GM15510 (cell line): ENCODE results near the gene SLC19A1.

Source experiments
- POLR2A ChIP-seq: IDR thresholded peaks from 3 replicates; pipeline ENCODE4 v1.6.1; 2011; ENCODE audit warnings: borderline replicate concordance; ENCODE audit not compliant: insufficient read length; ENCODE audit errors: extremely low read depth

The SLC19A1 gene

GRCh38 chr21:45482899-45483821 is 59.1 kb downstream of the SLC19A1 start:
- no peak for TF ChIP-seq POLR2A

GRCh38 chr21:45481977-45482898 is 60.0 kb downstream of the SLC19A1 start:
- no peak for TF ChIP-seq POLR2A

- no peak for TF ChIP-seq POLR2A
These were observed 60.7 kb downstream of the SLC19A1 start for GRCh38 chr21:45481566-45481965.

- TF ChIP-seq POLR2A = no peak
These were observed 61.3 kb downstream of the SLC19A1 start for GRCh38 chr21:45480701-45481500.

- TF ChIP-seq POLR2A = no peak
These were observed 62.3 kb downstream of the SLC19A1 start for GRCh38 chr21:45479691-45480675.

GRCh38 chr21:45478816-45479669 is 63.2 kb downstream of the SLC19A1 start:
- no peak for TF ChIP-seq POLR2A

- no peak for TF ChIP-seq POLR2A
These were observed 64.0 kb downstream of the SLC19A1 start for GRCh38 chr21:45478115-45478801.

- TF ChIP-seq POLR2A = no peak
These were observed 64.8 kb downstream of the SLC19A1 start for GRCh38 chr21:45477176-45478114.

GRCh38 chr21:45476582-45476981 is 65.7 kb downstream of the SLC19A1 start:
- no peak for TF ChIP-seq POLR2A

GRCh38 chr21:45475797-45476570 is 66.3 kb downstream of the SLC19A1 start:
- no peak for TF ChIP-seq POLR2A
